GM19193 (cell line): Measurements from ENCODE around the gene TMEM229B.

ENCODE experiments used
- POLR2A ChIP-seq: IDR thresholded peaks from 4 replicates; pipeline ENCODE4 v1.6.1; 2011; ENCODE audit not compliant: insufficient read depth, insufficient read length; ENCODE audit errors: extremely low read depth

The TMEM229B gene

DNA sequence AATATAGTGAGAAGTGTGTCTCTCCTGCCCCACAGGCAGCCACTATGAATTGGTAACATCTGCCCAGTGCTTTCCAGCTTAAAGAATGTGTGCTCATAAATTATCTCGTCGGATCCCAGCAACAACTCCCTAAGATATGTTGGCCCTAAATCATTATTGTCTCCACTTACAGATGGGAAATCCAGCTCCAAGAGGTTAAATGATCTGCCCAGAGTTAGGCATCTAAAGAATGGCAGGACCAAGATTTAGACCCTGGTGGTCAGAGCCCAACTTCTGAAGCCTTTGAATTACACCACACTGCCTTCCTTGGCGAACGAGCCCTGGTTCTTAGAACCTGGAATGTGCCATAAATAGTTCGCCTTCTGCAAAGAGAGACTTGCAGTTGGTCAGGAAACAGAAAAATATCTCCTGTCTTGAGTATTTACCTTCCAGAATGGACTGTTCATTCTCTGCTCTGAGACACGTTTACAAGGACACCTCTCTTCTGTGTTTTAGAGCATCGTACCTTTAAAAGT lies 56.4 kb downstream of the TMEM229B start:
- TF ChIP-seq POLR2A = no peak

DNA sequence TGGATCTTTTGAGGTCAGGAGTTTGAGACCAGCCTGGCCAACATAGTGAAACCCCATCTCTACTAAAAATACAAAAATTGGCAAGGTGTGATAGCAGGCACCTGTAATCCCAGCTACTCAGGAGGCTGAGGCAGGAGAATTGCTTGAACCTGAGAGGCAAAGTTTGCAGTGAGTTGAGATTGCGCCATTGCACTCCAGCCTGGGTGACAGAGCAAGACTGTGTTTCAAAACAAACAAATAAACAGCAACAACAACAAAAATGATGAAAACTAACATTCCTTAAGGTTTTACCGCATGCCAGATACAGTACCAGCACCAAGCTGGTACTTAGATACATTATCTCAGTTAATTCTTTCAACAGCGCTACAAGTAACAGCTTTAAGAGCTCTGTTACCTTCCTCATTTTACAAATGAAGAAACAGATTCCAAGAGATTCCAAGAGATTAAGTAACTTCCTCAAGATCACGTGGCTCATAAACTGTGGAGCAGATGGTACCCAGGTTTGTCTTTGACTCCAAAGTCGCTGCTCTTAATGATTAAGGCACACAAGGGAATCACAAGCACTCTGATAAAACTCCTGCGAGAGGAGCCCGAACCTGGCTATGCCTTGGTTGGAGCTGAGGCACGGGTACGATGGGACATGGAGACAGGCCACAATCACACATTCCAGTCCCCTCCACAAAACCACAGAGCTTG lies 58.9 kb downstream of the TMEM229B start:
- TF ChIP-seq POLR2A = no peak

DNA sequence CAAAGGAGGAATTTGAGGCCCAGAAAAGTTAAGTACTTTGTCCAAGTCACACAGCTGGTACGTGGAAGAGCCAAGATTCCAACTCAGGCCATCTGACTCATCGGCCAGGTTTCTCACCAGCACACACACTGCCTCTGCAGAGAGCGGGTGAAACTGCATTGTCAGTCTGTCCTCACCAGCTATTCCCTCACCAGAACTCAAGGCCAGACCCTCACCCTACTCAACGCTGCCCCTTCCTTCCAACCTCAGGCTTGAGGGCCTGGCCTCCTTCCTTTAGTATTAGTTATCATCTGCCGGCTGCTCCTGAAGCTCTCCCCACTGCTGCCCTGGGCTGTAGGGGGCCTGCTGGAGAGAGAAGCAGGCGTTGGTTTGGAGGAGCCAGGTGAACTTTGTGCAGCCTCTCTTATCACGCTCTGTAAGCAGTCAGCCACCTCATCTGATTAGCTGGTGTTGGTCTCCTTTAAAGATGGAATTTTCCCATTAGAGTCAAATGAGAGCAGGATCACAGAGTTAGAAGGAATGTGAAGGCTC lies 60.0 kb downstream of the TMEM229B start:
- TF ChIP-seq POLR2A = no peak

DNA sequence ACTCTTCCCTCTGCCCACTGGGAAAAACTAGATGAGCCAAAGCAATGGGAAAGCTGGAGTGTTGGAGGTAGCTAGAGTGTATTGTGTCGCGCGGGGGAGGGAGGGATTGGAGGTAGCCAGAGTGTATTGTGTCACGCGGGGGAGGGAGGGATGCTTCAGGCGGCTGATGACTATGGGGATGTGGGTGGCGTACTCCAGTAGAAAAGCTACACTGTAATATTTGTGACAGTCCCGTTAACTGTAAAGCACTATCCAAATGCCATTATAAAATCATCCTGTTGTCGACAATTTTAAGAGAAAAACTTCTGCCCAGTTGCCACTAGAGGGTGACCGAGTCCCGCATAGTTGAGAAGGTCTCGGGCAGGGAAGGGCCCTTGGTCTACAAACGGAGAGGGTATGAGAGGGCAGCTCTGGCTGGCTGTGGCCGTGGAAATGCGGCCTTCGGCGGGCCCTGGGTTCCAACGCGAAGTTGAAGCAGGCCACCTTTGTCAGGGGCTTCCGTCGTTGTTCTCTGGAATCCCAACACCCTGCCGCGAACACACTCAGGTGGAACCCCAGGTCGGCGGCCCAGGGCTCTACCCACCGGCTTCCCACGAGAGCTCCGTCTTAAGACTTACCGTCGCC lies 61.4 kb downstream of the TMEM229B start:
- no peak for TF ChIP-seq POLR2A

DNA sequence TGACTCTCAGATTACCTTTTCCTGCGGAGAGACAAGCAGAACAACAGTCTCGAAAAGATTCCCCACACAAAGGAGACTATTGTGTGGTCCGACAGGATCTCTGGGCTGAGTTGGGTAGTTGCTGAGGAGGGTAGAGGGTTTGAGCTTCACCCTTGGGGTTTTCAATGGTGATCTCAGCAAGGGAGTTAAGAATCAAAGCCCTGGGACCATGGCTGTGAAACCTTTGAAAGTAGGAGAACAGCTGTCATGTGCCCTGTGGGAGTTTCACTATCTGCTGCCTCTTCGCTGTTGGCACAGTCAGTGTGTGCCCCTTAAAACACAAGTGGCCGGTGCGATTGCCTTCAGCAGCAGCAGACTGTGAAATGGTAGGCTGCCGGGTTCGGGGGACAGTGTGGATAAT lies 62.4 kb downstream of the TMEM229B start:
- no peak for TF ChIP-seq POLR2A

DNA sequence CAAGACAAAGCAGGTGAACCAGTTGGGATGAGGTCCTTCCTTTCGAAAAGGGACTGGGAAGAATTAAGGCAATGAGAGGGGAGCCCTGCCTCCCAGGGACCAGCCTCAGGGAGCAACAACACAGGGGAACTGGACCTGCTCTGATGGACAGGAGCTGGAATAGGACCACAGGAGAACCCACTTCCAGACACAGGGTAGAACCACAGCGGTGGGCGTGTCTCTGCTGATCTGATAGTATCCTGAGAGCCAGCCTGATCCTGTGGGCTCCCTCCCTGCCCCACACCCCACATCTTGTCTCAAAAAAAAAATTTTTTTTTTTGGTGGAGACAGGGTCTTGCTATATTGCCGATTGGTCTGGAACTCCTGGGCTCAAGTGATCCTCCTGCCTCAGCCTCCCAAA lies 62.9 kb downstream of the TMEM229B start:
- no peak for TF ChIP-seq POLR2A

DNA sequence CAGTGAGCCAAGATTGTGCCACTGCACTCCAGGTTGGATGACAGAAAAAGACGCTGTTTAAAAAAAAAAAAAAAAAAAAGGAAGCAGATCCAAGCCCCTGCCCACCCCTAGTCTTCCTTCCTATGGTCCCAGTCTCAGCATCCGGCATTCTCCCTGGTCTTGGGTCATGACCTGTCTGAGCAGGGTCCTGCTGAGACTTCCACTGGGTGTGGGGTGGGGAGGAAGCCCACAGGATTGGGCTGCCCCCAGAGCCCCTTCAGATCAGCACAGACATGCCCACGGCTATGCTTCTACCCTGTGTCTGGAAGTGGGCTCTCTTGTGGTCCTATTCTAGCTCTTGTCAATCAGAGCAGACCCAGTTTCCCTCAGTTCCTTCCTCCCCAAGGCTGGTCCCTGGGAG lies 64.0 kb downstream of the TMEM229B start:
- no peak for TF ChIP-seq POLR2A

DNA sequence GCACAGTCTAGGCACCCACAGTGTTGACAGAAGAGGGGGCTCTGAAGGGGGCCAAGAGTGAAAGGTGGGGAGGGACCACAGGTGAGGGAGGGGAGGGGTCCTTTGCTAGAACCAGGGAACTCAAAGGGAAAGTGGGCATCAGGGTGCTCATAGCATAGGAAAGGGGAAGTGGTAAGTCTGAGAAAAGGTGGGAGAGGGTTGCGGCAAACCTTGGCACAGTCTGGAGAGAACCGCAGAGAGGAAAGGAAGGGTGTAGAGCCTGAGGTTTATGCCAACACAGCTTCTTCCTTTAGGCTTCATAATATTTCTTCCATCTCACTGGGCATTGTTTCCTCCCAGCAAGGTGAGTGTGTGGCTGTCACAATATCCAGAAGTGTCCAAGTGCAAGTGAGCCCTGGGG lies 65.1 kb downstream of the TMEM229B start:
- TF ChIP-seq POLR2A = no peak

DNA sequence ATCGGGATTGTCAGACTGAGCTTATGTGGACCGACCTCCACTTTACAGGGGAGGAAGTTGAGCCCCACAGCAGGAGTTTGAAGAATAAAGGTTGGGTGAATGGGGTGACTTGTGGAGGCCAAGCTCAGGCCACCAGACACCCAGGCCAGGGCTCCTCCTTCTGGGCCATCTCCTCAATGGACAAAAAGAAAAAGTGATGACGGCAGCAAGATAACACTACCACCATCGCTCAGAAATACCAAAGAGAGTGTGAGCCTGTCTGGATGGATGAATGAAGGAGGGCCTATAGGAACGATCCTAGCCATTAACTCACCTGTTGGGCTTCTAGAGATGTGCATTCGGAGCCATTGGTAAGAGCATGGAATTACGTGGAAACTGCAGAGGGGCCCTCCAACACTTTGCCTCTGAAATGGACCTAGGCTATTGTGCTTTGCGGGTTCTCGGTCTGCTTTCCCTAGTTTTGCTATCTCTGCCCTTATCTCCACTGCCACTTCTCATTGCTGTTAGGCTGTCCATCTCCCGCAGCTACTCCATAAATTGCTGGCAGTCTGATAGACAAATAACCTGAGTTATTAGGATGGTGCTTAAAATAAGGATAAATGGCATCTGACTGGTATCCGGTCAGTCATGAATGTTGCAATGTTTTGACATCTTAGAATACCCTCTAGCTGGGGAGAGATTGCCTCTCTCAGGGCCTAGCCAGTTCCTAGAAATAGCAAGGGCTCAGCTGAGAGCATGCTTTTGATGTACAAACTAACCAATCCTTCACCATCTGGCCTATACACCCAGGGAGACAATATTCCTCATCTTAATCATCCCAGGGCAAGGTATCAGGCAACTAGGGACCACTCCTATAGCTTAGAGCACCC lies 66.9 kb downstream of the TMEM229B start:
- no peak for TF ChIP-seq POLR2A
